Panc1 (cell line): ENCODE data around the gene RSU1. TPM values are rescaled to one million over a fixed set of nuclear protein-coding genes. Genes with fewer than 3 reads are reported as not detected.

ENCODE experiments used
- ATAC-seq: fragments of 200-7000 bp; cut with Tn5 transposase; 2 replicates; pipeline ENCODE4 v1.9.1; 2020; ENCODE audit warnings: mild to moderate bottlenecking, moderate library complexity
- BruUV-seq: library from RNA; stranded (reverse); fragments of 400-500 nt; replicated peaks from 2 replicates; lab custom pipeline; 2021; lab: Mats Ljungman, UMichigan
- CTCF ChIA-PET: fragments of 300-600 bp; sonication (Branson Sonifier 250); formaldehyde crosslinking; loops from one replicate; lab custom pipeline; 2022; ENCODE audit warnings: antibody characterized with exemption; lab: Charles Lee
- POLR2A ChIA-PET: fragments of 300-600 bp; sonication (Branson Sonifier 250); formaldehyde crosslinking; loops from one replicate; lab custom pipeline; 2022; ENCODE audit warnings: antibody characterized with exemption; lab: Charles Lee
- DNase-seq: peaks from one replicate; pipeline ENCODE4 v3.0.0-alpha.2; 2010; ENCODE audit warnings: low read depth, low spot score
- H3K27ac ChIP-seq: 2 replicates; pipeline ENCODE4 v1.5.1; 2011; ENCODE audit warnings: mild to moderate bottlenecking, low read length, inconsistent platforms
- H3K27me3 ChIP-seq: fragments of 200-500 bp; sonication (Bioruptor generic); 2 replicates; pipeline ENCODE4 v1.6.0; 2014; ENCODE audit warnings: low read length, inconsistent platforms; ENCODE audit not compliant: control insufficient read depth, insufficient read depth
- H3K36me3 ChIP-seq: fragments of 200-500 bp; sonication (Bioruptor generic); 2 replicates; pipeline ENCODE4 v1.5.1; 2014; ENCODE audit warnings: inconsistent platforms, mild to moderate bottlenecking, low read length, moderate library complexity; ENCODE audit not compliant: control insufficient read depth, insufficient read depth
- H3K4me1 ChIP-seq: 2 replicates; pipeline ENCODE4 v1.5.1; 2011; ENCODE audit warnings: inconsistent platforms, mild to moderate bottlenecking, low read length, moderate library complexity; ENCODE audit not compliant: control insufficient read depth, insufficient read depth
- H3K4me3 ChIP-seq, 2 experiments: 2 replicates each; pipeline ENCODE4 v1.5.1; 2011 to 2012; ENCODE audit warnings: low read depth in 2 of 2, low read length in 2 of 2, mild to moderate bottlenecking in 2 of 2, inconsistent platforms in 1 of 2, moderate library complexity in 1 of 2
- H3K9me3 ChIP-seq: fragments of 200-500 bp; sonication (Bioruptor generic); 2 replicates; pipeline ENCODE4 v1.5.1; 2014; ENCODE audit warnings: low read depth, mild to moderate bottlenecking, inconsistent platforms, low read length, moderate library complexity; ENCODE audit not compliant: control insufficient read depth, insufficient read depth
- CTCF ChIP-seq: fragments of 450-650 bp; IDR thresholded peaks from 2 replicates; pipeline ENCODE4 v1.5.1; 2017; ENCODE audit warnings: mild to moderate bottlenecking
- POLR2AphosphoS5 ChIP-seq: IDR thresholded peaks from 2 replicates; pipeline ENCODE4 v1.6.1; 2012; ENCODE audit warnings: mild to moderate bottlenecking, low read depth, low read length, moderate library complexity
- REST ChIP-seq, 2 experiments: IDR thresholded peaks; 2 replicates each; pipeline ENCODE4 v1.6.1; 2011 to 2012; ENCODE audit warnings: low read depth in 2 of 2, control low read depth in 1 of 2, low read length in 1 of 2, mild to moderate bottlenecking in 1 of 2, moderate library complexity in 1 of 2; ENCODE audit not compliant: insufficient read depth in 1 of 2
- SIN3A ChIP-seq: IDR thresholded peaks from 2 replicates; pipeline ENCODE4 v1.6.1; 2012; ENCODE audit warnings: low read depth, mild to moderate bottlenecking, low read length, moderate library complexity, borderline replicate concordance; ENCODE audit not compliant: insufficient read depth
- TCF7L2 ChIP-seq: IDR thresholded peaks from 2 replicates; pipeline ENCODE4 v1.6.1; 2011; ENCODE audit warnings: mild to moderate bottlenecking, low read depth, low read length, inconsistent platforms
- in situ Hi-C: cut with HindIII; loops from 2 replicates; pipeline ENCODE4 v1.10.0; 2016; ENCODE audit warnings: low sequenced_read_pairs, low pct_unique_long_range_greater_than_20kb
- intact Hi-C: fragments of 100-400 bp; cut with micrococcal nuclease; formaldehyde crosslinking; loops from one replicate; pipeline ENCODE4 v1.10.0; 2022; ENCODE audit not compliant: unreplicated experiment
- total RNA-seq: library from RNA; stranded (reverse); gene quantifications from one replicate; pipeline ENCODE4 v1.2.1, GENCODE V29; 2021; ENCODE audit not compliant: unreplicated experiment

The RSU1 gene
- total RNA-seq, 1 experiment from 2014 or later = 55.6 TPM

DNA sequence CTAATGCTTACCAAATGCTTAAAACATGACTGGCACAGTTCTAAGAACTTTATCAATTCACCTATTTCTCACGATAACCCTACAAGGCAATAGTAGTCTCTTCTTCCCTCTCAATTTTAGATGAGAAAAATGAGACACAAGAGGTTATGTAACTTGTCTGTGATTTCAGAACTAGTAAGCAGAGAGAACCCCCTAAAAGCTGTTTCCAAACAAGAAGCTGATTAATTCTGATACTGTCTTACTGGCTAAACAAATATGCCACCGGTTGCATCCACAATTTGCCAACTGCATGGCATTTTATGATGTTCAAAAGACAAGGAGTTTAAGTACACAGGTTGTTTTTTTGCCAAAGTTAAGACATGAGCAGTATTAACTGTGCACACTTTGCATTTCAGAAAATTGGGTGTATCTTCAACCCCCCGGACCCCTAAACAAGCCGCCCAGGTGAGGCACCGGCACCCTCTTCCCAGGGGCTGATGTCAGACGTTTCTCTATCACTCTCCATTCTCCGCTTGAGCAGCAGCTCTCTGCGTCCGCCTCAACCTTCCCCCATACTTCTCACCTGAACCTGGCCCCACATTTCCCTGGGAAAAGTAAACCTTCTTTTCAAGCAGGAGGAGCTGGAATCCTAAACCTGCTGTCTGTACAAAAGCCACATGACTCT is 21.7 kb downstream of the RSU1 start:
- Histone ChIP-seq H3K4me3 (no peak overlapping the region), H3K27ac (no peak overlapping the region), H3K27me3 (no peaks in the 10 kb centered on the region), H3K36me3 (no peaks in the 10 kb centered on the region), H3K4me1 (0 out of 2 replicates have a peak, but pooled peaks cover 4% of the 10 kb centered on the region), H3K9me3 (no peaks in the 10 kb centered on the region)
- in situ Hi-C loops (no loop called here), intact Hi-C loops (no loop called here)
- CTCF ChIA-PET = interaction anchor here (0.6 kb wide), 1 partner anchor 271 kb away, joined by 3 read pairs; no protein-coding TSS in a partner anchor
- POLR2A ChIA-PET = no interaction called here
- DNase-seq (no peak), ATAC-seq (no peak)
- no TSS peak for BruUV-seq
- no peak for TF ChIP-seq SIN3A
- no peak for TF ChIP-seq POLR2AphosphoS5
- no peak for TF ChIP-seq CTCF
- no peak for TF ChIP-seq REST (IDR thresholded peaks at IDR 0.05; ENCODE audit: insufficient read depth in 1 of 2, low read depth in 2 of 2, low read length in 1 of 2)
- TF ChIP-seq TCF7L2 = no peak

DNA sequence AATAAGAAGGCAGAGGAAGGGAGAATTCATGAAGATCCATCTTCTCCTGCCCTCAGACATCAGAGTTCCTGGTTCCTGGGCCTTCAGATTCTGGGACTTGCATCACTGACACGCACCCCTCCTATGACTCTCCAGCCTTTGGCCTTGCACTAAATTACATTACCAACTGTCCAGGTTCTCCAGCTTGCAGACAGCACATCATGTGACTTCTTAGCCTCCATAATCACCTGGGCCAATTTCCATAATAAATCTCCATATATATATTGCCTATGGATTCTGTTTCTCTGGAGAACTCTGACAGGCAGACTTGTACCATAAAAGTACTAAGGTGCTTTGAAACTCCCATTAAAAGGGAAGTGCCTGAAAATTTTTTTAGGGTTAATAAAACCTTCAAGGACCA is 23.2 kb downstream of the RSU1 start:
- H3K36me3 ChIP-seq = no peaks in the 10 kb centered on the region
- TF ChIP-seq POLR2AphosphoS5 (no peak), REST (IDR thresholded peaks at IDR 0.05; ENCODE audit: insufficient read depth in 1 of 2, low read depth in 2 of 2, low read length in 1 of 2) (no peak), TCF7L2 (no peak)
- no peaks in the 10 kb centered on the region for H3K27me3 ChIP-seq
- intact Hi-C loops = no loop called here
- DNase-seq (no peak), ATAC-seq (no peak)
- H3K27ac ChIP-seq = no peak overlapping the region
- H3K4me1 ChIP-seq = no peaks in the 10 kb centered on the region
- H3K9me3 ChIP-seq = no peaks in the 10 kb centered on the region
- no peak overlapping the region for H3K4me3 ChIP-seq
- POLR2A ChIA-PET = no interaction called here
- in situ Hi-C loops = no loop called here
- CTCF ChIA-PET = no interaction called here
- no TSS peak for BruUV-seq
